K562 (cell line): ENCODE measurements around the gene DPY19L3. TPM values are rescaled to one million over a fixed set of nuclear protein-coding genes. Genes with fewer than 3 reads are reported as not detected.

Experiments
- ATAC-seq: fragments of 200-7000 bp; cut with Tn5 transposase; 3 replicates; pipeline ENCODE4 v1.9.1; 2020; ENCODE audit warnings: moderate library complexity
- BruUV-seq: library from RNA; stranded (reverse); fragments of 400-500 nt; replicated peaks from 2 replicates; lab custom pipeline; 2021; lab: Mats Ljungman, UMichigan
- CTCF ChIA-PET: fragments of 300-600 bp; formaldehyde crosslinking; extraction: SDS; loops from one replicate; lab custom pipeline; 2021; ENCODE audit warnings: low intra/inter-chr PET ratio; lab: Yijun Ruan, JAX
- POLR2A ChIA-PET: fragments of 300-600, 350-650 bp; sonication (Branson Sonifier 250); formaldehyde crosslinking; extraction: SDS; loops from one replicate; lab custom pipeline; 2021; ENCODE audit warnings: antibody characterized with exemption, inconsistent platforms; lab: Yijun Ruan, JAX
- DNase-seq, 4 experiments: peaks; one replicate each; pipeline versions ENCODE4 v3.0.0 to v3.0.0-alpha.2; 2011 to 2018; ENCODE audit warnings: low spot score in 3 of 4, mixed read lengths in 3 of 4; ENCODE audit errors: extremely low read depth in 1 of 4
- FAIRE-seq: peaks from 2 replicates; lab custom pipeline; 2011; peaks lifted over from hg19 to GRCh38; lab: Jason Lieb, UNC
- H2AFZ ChIP-seq: 2 replicates; pipeline ENCODE4 v1.6.0; 2011; ENCODE audit warnings: low read depth, low read length, control low read depth, inconsistent platforms
- H3K27ac ChIP-seq: fragments of 200-600 bp; 3 replicates; pipeline ENCODE4 v1.8.0; 2011; ENCODE audit warnings: low read depth, mild to moderate bottlenecking, control low read depth, inconsistent platforms, low read length, moderate library complexity, mixed read lengths; ENCODE audit errors: extremely low read depth
- H3K27me3 ChIP-seq, 2 experiments: fragments of 300-600 bp in 1 of 2; 2 replicates in 1 of 2; 3 replicates in 1 of 2; pipeline versions ENCODE4 v1.6.0 to v1.8.0; 2011; ENCODE audit warnings: inconsistent platforms in 2 of 2, low read length in 2 of 2, mild to moderate bottlenecking in 1 of 2, mixed read lengths in 1 of 2, moderate library complexity in 1 of 2; ENCODE audit not compliant: control insufficient read depth in 2 of 2, insufficient read depth in 2 of 2
- H3K36me3 ChIP-seq: fragments of 300-600 bp; 3 replicates; pipeline ENCODE4 v1.8.0; 2011; ENCODE audit warnings: mild to moderate bottlenecking, low read length, inconsistent platforms; ENCODE audit not compliant: control insufficient read depth, insufficient read depth
- H3K4me1 ChIP-seq, 2 experiments: fragments of 200-600 bp in 1 of 2; replicated peaks in 1 of 2; 2 replicates in 1 of 2; 3 replicates in 1 of 2; pipeline versions ENCODE4 v1.5.1 to v1.8.0; 2011; ENCODE audit warnings: inconsistent platforms in 2 of 2, low read length in 2 of 2, mild to moderate bottlenecking in 1 of 2, mixed read lengths in 1 of 2, moderate library complexity in 1 of 2; ENCODE audit not compliant: control insufficient read depth in 2 of 2, insufficient read depth in 2 of 2
- H3K4me2 ChIP-seq: 2 replicates; pipeline ENCODE4 v1.6.1; 2011; ENCODE audit warnings: low read length, control low read depth, inconsistent platforms, mixed read lengths; ENCODE audit not compliant: insufficient read depth
- H3K4me3 ChIP-seq: fragments of 200-600 bp; sonication (generic), shearing (Covaris generic); 2 replicates; pipeline ENCODE4 v1.5.1; 2016; ENCODE audit warnings: control low read depth, inconsistent platforms
- H3K79me2 ChIP-seq: fragments of 200-600 bp; 3 replicates; pipeline ENCODE4 v1.8.0; 2011; ENCODE audit warnings: low read length, inconsistent platforms; ENCODE audit not compliant: control insufficient read depth, insufficient read depth
- H3K9ac ChIP-seq, 2 experiments: 2 replicates each; pipeline versions ENCODE4 v1.6.0 to v1.6.1; 2011; ENCODE audit warnings: low read depth in 2 of 2, low read length in 2 of 2, control low read depth in 1 of 2, inconsistent platforms in 1 of 2, mild to moderate bottlenecking in 1 of 2, mixed read lengths in 1 of 2; ENCODE audit not compliant: insufficient read depth in 1 of 2
- H3K9me1 ChIP-seq: one replicate; pipeline ENCODE4 v1.6.0; 2011; ENCODE audit warnings: inconsistent platforms, mild to moderate bottlenecking, low read length, moderate library complexity; ENCODE audit not compliant: control insufficient read depth, insufficient read depth
- H3K9me3 ChIP-seq: replicated peaks from 2 replicates; pipeline ENCODE4 v1.5.1; 2011; ENCODE audit warnings: low read depth, low read length, inconsistent platforms; ENCODE audit not compliant: control insufficient read depth, insufficient read depth
- H4K20me1 ChIP-seq: replicated peaks from 2 replicates; pipeline ENCODE4 v1.6.1; 2011; ENCODE audit warnings: low read length, inconsistent platforms, mixed read lengths; ENCODE audit not compliant: control insufficient read depth, insufficient read depth
- C11orf30 ChIP-seq: fragments of 450-650 bp; IDR thresholded peaks from 2 replicates; pipeline ENCODE4 v1.6.1; 2016; ENCODE audit warnings: low read depth, mild to moderate bottlenecking
- CHD1 ChIP-seq: fragments of 200-600 bp; sonication (generic); IDR thresholded peaks from one replicate; pipeline ENCODE4 v1.6.1; 2012; ENCODE audit warnings: mild to moderate bottlenecking, moderate library complexity, low read length, inconsistent platforms
- ESRRA ChIP-seq: fragments of 450-650 bp; IDR thresholded peaks from 2 replicates; pipeline ENCODE4 v1.6.1; 2014; ENCODE audit warnings: low read depth, mild to moderate bottlenecking, moderate library complexity, borderline replicate concordance
- ESRRB ChIP-seq: fragments of 250-450 bp; sonication (Bioruptor Pico); IDR thresholded peaks from 2 replicates; pipeline ENCODE4 v1.5.0; 2020; ENCODE audit warnings: mild to moderate bottlenecking, moderate library complexity, borderline replicate concordance
- GTF2A2 ChIP-seq: IDR thresholded peaks from 2 replicates; pipeline ENCODE4 v1.6.1; 2016; ENCODE audit warnings: mild to moderate bottlenecking, missing genetic modification characterization, missing compliant biosample characterization
- PURB ChIP-seq: sonication (generic); formaldehyde crosslinking; IDR thresholded peaks from 2 replicates; pipeline ENCODE4 v1.9.0; 2021; ENCODE audit warnings: low read depth, mild to moderate bottlenecking, missing genetic modification reagents
- ZC3H8 ChIP-seq: fragments of 450-650 bp; IDR thresholded peaks from 2 replicates; pipeline ENCODE4 v1.6.1; 2017
- ZNF23 ChIP-seq: fragments of 250-450 bp; sonication (Bioruptor Pico); IDR thresholded peaks from 2 replicates; pipeline ENCODE4 v1.4.0; 2020; ENCODE audit warnings: mild to moderate bottlenecking
- ZNF347 ChIP-seq: fragments of 450-650 bp; formaldehyde crosslinking; IDR thresholded peaks from 2 replicates; pipeline ENCODE4 v1.4.0; 2020; ENCODE audit warnings: low read depth, mild to moderate bottlenecking, moderate library complexity
- ZNF79 ChIP-seq: fragments of 250-450 bp; sonication (Bioruptor Pico); IDR thresholded peaks from 2 replicates; pipeline ENCODE4 v1.4.0; 2020; ENCODE audit warnings: low read depth, mild to moderate bottlenecking, moderate library complexity
- WGBS: fragments of 100-300 bp; shearing (Covaris generic); methylation state at CpG from one replicate; pipeline ENCODE4 v1.1.6; 2016; ENCODE audit warnings: low coverage, mixed read lengths; ENCODE audit not compliant: insufficient coverage; ENCODE audit errors: missing lambda C conversion rate; 5-methylcytosine and 5-hydroxymethylcytosine counted together
- in situ Hi-C: fragments of 300-500 bp; cut with MboI; formaldehyde crosslinking; loops from 4 replicates; pipeline ENCODE4 v1.15.0; 2018; ENCODE audit warnings: inconsistent platforms, mixed read lengths
- intact Hi-C: fragments of 100-400 bp; cut with micrococcal nuclease; formaldehyde crosslinking; loops from 2 replicates; pipeline ENCODE4 v1.14.2; 2022
- polyA plus RNA-seq, 8 experiments: library from polyadenylated mRNA; depleted of rRNA in 4 of 8; stranded (reverse) in 5 of 8; unstranded in 3 of 8; fragments of >200 nt; fragmentation: Nextera tagmentation in 2 of 8; fragmentation: Illumina TruSeq in 1 of 8; extraction: Ambion mirVana in 2 of 8; extraction: Trizol in 1 of 8; gene quantifications; 2 replicates each; pipeline versions ENCODE4 v1.2.1 to v1.2.3, GENCODE V29; 2011 to 2014; ENCODE audit warnings: inconsistent platforms in 1 of 8, missing spikeins in 1 of 8
- total RNA-seq, 7 experiments: library from RNA; depleted of rRNA in 6 of 7; stranded (reverse); fragments of >200 nt in 6 of 7; fragmentation: Illumina TruSeq in 2 of 7; extraction: Trizol in 2 of 7; gene quantifications; 2 replicates each; pipeline versions ENCODE4 v1.2.1 to v1.2.3, GENCODE V29; 2011 to 2021; ENCODE audit warnings: low replicate concordance in 1 of 7
- TF ChIP-seq, protein P1 (sequence below), 2 experiments: fragments of 450-650 bp in 1 of 2; sonication (generic) in 1 of 2; formaldehyde crosslinking in 1 of 2; IDR thresholded peaks; 2 replicates each; pipeline versions ENCODE4 v1.7.1 to v1.9.0; 2016 to 2022; ENCODE audit warnings: inconsistent platforms in 1 of 2, mild to moderate bottlenecking in 1 of 2, missing genetic modification reagents in 1 of 2
- TF ChIP-seq, protein P2 (sequence below): fragments of 250-450 bp; sonication (Bioruptor Pico); IDR thresholded peaks from 2 replicates; pipeline ENCODE4 v1.5.0; 2021; ENCODE audit warnings: mild to moderate bottlenecking, borderline replicate concordance

DPY19L3 gene
- total and polyA plus RNA-seq, 9 of the 15 experiments (the other 6 are each of a cell fraction or from before 2014, with no cell fraction given): 4.7 to 39.2 (median 22.0) TPM

- DNase-seq: no peak
- FAIRE-seq: no peak
- TF ChIP-seq ESRRA (no peak), ZNF79 (CRISPR knock-in tag) (no peak), CHD1 (no peak), ZC3H8 (no peak), ESRRB (CRISPR knock-in tag) (no peak), PURB (CRISPR knock-in tag) (no peak), ZNF347 (CRISPR knock-in tag) (no peak), ZNF23 (CRISPR knock-in tag) (no peak), GTF2A2 (tag) (no peak), C11orf30 (no peak)
- TF ChIP-seq, protein P1, sequence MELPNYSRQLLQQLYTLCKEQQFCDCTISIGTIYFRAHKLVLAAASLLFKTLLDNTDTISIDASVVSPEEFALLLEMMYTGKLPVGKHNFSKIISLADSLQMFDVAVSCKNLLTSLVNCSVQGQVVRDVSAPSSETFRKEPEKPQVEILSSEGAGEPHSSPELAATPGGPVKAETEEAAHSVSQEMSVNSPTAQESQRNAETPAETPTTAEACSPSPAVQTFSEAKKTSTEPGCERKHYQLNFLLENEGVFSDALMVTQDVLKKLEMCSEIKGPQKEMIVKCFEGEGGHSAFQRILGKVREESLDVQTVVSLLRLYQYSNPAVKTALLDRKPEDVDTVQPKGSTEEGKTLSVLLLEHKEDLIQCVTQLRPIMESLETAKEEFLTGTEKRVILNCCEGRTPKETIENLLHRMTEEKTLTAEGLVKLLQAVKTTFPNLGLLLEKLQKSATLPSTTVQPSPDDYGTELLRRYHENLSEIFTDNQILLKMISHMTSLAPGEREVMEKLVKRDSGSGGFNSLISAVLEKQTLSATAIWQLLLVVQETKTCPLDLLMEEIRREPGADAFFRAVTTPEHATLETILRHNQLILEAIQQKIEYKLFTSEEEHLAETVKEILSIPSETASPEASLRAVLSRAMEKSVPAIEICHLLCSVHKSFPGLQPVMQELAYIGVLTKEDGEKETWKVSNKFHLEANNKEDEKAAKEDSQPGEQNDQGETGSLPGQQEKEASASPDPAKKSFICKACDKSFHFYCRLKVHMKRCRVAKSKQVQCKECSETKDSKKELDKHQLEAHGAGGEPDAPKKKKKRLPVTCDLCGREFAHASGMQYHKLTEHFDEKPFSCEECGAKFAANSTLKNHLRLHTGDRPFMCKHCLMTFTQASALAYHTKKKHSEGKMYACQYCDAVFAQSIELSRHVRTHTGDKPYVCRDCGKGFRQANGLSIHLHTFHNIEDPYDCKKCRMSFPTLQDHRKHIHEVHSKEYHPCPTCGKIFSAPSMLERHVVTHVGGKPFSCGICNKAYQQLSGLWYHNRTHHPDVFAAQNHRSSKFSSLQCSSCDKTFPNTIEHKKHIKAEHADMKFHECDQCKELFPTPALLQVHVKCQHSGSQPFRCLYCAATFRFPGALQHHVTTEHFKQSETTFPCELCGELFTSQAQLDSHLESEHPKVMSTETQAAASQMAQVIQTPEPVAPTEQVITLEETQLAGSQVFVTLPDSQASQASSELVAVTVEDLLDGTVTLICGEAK (IDR thresholded peaks at IDR 0.05): no peak
- TF ChIP-seq, protein P1 (CRISPR knock-in tag; IDR thresholded peaks at IDR 0.05): no peak
- TF ChIP-seq, protein P2, sequence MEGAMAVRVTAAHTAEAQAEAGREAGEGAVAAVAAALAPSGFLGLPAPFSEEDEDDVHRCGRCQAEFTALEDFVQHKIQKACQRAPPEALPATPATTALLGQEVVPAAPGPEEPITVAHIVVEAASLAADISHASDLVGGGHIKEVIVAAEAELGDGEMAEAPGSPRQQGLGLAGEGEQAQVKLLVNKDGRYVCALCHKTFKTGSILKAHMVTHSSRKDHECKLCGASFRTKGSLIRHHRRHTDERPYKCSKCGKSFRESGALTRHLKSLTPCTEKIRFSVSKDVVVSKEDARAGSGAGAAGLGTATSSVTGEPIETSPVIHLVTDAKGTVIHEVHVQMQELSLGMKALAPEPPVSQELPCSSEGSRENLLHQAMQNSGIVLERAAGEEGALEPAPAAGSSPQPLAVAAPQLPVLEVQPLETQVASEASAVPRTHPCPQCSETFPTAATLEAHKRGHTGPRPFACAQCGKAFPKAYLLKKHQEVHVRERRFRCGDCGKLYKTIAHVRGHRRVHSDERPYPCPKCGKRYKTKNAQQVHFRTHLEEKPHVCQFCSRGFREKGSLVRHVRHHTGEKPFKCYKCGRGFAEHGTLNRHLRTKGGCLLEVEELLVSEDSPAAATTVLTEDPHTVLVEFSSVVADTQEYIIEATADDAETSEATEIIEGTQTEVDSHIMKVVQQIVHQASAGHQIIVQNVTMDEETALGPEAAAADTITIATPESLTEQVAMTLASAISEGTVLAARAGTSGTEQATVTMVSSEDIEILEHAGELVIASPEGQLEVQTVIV (CRISPR knock-in tag): no peak
Measured at GRCh38 chr19:32460476-32460875, 54.9 kb downstream of the DPY19L3 start.

More at GRCh38 chr19:32460476-32460875, 54.9 kb downstream of the DPY19L3 start:
- in situ Hi-C loops (no loop called here), intact Hi-C loops (loop anchor here (10.0 kb wide), 1 partner anchor 104 kb away; no protein-coding TSS in a partner anchor)
- Histone ChIP-seq H3K27me3 (no peaks in the 10 kb centered on the region), H3K4me2 (no peak overlapping the region), H3K9ac (no peak overlapping the region), H3K4me1 (no peaks in the 10 kb centered on the region), H3K9me1 (no peaks in the 10 kb centered on the region), H3K4me3 (no peak overlapping the region), H3K27ac (no peak overlapping the region), H3K36me3 (peaks cover 50% of the 10 kb centered on the region; the same call in 1 of the 3 replicates), H2AFZ (no peak overlapping the region), H3K9me3 (no peaks in the 10 kb centered on the region), H3K79me2 (no peaks in the 10 kb centered on the region), H4K20me1 (no peaks in the 10 kb centered on the region)
- POLR2A ChIA-PET: no interaction called here
- no TSS peak for BruUV-seq
- CTCF ChIA-PET: no interaction called here
- 93% methylated on average over 3 of the region's 3 CpGs for WGBS
- ATAC-seq: no peak
